Retinal pigment epithelial cell (primary cell): ENCODE measurements around the gene IGFALS.

ENCODE experiments used
- DNase-seq: peaks from one replicate; pipeline ENCODE4 v3.0.0-alpha.2; 2010; ENCODE audit warnings: low read depth
- H3K4me3 ChIP-seq: 2 replicates; pipeline ENCODE4 v1.5.1; 2011; ENCODE audit warnings: mild to moderate bottlenecking, low read length, control low read depth, moderate library complexity
- CTCF ChIP-seq: conservative IDR thresholded peaks from 2 replicates; pipeline ENCODE4 v1.5.1; 2011; ENCODE audit warnings: low read depth, low read length, control low read depth, inconsistent platforms

Gene IGFALS

DNA sequence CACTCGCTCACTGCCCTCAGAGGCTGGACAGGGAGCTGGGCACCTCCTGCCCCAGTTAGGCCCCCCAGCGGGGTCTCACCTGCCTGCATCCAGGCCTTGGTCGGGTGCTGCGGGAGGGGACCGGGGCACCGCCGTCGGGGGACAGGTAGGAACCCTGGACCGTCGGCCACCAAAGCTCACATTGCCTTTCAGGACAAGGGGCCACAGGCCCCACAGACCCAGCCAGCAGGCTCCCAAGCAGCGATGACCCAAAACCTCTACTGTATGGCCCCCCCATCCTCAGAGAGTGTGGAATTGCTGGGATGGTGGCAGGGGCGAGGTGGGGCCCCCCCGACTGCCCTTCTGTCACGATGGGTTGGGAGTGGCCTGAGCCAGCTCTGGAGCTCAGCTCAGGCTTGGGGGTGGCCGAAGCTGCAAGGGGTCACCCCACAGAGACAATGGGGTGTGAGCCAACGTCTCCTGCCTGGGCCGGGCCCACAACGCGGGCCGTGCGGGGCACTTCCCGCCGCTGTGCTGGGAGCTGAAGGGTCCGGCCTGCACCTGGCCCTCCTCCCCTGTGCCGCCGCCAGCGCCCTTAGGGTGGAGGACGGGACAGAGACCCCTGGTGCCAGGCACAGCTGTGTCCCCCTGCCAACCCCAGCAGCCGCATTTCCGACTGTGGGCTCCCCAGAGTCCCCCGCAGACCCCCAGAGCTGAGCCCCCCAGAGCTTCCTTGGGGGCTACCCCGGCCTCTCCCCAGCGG is 498 bp downstream of the IGFALS start:
- H3K4me3 ChIP-seq = peak overlapping the region; percentile 14
- no peak for TF ChIP-seq CTCF
- DNase-seq = no peak

DNA sequence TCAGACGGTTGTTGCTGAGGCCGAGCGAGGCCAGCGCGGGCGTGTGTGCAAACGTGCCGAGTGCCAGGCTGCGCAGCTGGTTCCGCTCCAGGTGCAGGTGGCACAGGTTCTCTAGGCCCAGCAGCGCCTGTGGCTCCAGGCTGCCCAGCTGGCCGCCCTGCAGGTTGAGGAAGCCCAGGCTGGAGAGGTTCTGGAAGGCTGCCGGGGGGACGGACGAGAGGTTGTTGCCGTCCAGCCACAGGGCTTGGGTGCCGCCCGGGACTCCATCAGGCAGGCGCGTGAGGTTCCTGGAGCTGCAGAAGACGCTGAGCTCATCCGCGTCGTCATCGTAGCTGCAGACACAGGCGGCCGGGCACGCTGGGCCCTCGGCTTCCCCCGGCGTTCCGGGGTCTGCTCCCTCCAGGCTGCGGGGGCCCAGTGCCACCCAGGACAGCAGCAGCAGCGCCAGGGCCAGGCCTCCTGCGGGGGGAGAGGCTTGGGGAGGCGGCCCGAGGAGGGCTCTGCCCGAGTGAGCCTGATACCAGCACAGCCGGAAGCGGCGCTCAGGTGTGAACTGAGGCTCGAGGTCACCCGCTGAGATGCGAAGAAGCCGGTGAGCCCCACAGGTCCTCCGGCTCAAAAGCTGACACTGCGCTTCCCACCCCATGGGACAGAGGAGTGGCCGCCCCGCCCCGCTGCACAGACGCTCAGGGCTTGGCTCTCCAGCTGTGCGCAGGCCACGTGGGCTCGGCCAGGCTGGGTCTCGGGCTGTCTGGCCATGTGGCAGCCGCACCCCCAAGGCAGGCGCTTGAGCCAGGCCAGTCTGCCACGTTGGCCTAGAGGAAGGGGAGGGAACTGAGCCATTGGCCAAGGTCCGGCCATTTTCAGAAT is 1.3 kb downstream of the IGFALS start:
- no peak overlapping the region for H3K4me3 ChIP-seq
- TF ChIP-seq CTCF = no peak
- DNase-seq = no peak

DNA sequence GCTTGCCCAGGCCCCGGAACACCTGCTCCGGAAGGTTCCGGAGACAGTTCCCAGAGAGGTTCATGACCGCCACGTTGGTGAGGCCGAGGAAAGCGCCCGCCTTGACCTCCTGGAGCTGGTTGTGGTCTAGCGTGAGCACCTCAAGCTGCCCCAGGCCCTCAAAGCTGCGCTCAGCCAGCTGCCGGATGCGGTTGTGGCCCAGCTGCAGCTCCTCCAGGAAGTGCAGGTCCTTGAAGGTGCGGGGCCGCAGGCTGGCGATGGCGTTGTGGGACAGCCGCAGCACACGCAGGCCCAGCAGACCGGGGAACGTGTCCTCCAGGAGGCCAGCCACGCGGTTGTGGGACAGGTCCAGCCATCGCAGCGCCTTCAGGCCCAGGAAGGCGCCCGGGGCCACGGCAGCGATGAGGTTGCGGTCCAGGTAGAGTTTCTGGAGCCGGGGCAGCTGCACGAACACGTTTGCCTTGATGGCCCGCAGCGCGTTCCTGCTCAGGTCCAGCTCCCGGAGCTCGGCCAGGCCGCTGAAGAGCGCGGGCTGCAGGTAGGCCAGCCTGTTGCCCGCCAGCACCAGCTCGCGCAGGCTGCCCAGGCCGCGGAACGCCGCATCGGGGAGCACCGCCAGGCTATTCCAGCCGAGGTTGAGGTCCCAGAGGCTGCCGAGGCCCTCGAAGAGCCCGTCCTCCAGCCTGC is 2.1 kb downstream of the IGFALS start:
- no peak for TF ChIP-seq CTCF
- H3K4me3 ChIP-seq = no peak overlapping the region
- no peak for DNase-seq

GRCh38 chr16:1790611-1791255 is 2.8 kb downstream of the IGFALS start:
- TF ChIP-seq CTCF = no peak
- DNase-seq = no peak
- no peak overlapping the region for H3K4me3 ChIP-seq

- DNase-seq = no peak
- H3K4me3 ChIP-seq = no peak overlapping the region
These were observed 3.3 kb downstream of the IGFALS start for GRCh38 chr16:1790261-1790610.

GRCh38 chr16:1789643-1790045 is 3.9 kb downstream of the IGFALS start:
- no peak overlapping the region for H3K4me3 ChIP-seq
- TF ChIP-seq CTCF = no peak
- DNase-seq = no peak

More at GRCh38 chr16:1790261-1790610, 3.3 kb downstream of the IGFALS start:
- TF ChIP-seq CTCF = no peak
